ENCODE measurements around the gene IGDCC3.
A peak's percentile ranks its signal among the peaks of the same experiment; 100 is the strongest.

The IGDCC3 gene

GRCh38 chr15:65386886-65387285 lies 9.1 kb upstream of the IGDCC3 start:
- no peak for DNase-seq (ENCODE audit: low spot score)

DNA sequence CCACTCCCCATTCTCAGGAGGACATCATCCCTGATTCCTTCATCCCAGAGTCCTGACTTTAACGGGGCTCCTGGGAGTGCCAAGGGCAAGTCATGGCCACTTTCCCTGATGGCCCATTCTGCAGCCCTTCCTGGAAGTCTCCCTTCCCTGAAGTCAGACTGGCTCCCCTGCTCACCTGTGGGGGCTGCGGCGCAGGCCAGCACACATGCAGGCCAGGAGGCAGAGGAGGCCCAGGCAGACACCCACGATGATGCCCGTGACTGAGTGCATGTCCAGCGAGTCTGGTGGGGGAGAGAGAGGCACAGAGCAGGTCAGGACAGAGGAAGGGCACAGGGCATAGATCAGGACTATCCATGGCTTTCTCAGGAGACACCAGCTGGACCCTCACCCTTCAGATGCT lies 8.6 kb upstream of the IGDCC3 start:
- no peak for DNase-seq (ENCODE audit: low spot score)

DNA sequence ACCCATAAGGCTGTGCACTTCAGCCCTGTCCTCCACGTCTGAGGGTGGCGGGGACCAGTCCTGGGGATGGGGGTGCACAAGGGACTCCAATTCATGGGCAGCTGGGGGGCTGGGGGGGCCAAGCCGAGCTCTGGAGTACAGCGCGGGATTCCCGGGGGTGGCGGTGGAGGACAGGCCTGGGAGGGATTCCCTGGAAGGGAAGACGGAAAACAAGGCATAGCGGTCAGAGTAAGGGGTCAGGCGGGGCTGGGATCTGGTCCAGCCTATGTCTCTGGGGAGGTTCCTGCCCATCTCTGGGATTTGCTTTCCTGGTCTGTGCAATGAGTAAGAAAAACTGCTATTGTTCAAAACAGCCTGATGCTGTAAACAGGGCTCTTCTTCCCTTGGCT lies 8.1 kb upstream of the IGDCC3 start:
- no peak for DNase-seq (ENCODE audit: low spot score)

DNA sequence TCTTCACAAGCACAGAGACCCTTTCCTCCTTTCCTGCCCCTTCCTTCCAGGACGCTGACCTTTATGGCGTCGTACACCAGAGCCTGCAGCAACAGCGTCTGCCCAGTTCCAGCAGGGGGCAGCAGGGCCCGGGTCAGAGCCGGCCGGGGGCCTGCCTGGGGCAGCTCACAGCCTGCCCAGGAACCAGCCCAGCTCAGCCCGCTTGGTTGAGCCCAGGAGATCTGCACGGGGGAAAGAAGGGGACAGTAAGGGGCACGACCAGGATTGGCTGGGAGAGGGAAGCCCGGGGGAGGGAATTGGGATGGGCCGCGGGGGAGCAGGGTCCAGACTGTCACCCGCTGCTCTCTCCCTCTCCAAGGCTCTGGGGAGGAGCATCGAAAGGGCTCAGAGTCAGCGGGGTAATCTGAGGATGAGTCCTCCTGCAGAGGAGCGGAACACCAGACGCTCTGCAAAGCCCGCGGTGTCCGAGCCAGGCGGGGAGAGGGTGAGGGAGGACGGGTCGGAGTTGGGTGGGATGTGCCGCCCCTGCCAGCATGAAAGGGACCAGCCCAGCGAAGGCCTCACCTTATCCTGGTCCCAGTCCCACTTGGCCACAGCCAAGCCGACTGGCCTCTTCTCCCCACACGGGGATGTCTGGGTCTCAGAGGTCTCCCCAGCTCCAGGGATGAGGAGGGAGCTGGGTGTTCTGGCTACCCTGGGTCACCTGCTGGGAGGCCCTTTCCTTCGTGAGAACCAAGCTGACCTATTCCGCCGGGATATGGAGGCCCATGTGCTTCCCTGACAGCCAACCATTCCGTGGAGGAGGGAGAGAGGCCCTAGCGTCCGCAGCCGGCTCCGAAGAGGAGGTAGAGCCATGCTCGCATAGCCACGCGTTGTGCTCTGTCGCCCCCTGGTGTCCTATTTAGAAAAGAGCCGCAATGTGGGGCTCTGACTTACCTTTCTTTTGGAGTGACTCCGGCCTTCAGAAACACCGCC lies 7.4 kb upstream of the IGDCC3 start:
- DNase-seq (ENCODE audit: low spot score) = peak; percentile 90

DNA sequence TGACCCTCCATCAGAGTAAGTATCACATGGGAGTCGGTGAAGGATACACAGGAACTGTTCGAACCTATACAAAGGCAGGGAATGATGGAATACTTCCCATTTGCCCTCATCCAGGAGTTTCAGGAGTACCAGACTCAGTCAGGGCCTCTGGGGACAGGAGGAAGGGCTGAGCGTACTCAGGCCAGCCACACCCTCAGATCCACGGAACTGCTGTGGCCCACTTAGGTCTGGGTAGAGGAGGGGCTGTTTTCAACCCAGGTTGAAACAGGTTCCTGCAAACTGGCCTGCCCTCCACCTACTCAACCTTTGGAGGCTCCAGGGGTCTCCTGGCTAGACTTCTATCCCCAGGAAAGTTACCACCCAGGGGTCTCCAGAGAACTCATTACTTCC lies 6.7 kb upstream of the IGDCC3 start:
- no peak for DNase-seq (ENCODE audit: low spot score)

DNA sequence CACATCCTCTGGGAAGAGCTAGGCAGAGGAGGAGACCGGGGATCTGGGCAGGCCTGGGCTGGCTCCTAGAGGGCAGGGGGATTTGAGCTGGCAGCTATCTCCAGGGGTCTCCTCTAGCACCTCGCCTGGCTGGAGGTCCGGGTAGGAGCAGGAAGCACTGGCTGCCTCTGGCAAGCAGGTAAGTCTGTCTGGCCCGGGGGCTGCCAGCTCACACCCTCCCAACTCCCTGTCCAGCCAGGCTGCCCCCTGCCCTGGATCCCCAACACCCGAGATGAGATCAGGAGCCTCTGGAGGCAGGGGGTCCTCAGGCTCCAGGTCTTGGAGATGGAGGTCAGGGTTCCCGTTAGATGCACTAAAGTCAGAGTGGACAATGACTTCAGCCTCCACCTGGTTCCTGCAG lies 6.2 kb upstream of the IGDCC3 start:
- no peak for DNase-seq (ENCODE audit: low spot score)

DNA sequence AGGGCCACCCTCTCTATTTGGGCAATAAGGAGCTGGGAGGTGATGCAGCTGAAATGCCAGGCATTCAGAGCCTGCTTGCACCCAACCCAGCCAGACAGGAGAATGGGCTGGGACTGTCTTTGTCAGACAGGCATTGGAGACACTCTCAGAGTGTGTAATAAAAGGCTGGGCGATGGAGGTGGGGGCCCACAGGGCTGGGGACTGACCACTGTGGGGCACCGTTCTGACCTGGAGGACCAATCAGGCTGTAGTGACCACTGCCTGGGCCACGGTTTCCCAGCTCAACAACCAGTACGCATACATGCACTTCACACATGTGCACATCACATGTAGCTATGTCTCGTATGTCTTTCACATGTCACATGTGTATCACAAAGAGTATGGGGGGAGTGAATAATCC lies 5.7 kb upstream of the IGDCC3 start:
- no peak for DNase-seq (ENCODE audit: low spot score)

DNA sequence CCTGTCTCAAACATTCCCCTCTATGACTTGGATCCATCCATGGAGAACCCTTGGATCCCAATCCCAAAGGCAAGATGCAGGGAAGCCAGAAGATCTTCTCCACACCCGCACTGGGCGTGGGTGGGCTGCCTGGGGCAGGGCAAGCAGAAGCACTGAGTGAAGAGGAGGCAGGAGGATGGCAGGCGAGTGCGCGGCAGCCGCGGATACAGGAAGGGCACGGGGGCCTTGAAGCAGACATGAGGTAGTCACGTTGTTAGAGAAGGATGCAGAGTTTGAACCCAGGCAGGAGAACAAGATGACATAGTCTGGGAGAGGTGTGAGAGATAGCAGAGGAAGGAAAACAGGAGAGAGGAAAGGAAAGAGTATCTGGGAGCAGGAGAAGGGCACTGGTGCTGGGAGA lies 5.1 kb upstream of the IGDCC3 start:
- no peak for DNase-seq (ENCODE audit: low spot score)

DNA sequence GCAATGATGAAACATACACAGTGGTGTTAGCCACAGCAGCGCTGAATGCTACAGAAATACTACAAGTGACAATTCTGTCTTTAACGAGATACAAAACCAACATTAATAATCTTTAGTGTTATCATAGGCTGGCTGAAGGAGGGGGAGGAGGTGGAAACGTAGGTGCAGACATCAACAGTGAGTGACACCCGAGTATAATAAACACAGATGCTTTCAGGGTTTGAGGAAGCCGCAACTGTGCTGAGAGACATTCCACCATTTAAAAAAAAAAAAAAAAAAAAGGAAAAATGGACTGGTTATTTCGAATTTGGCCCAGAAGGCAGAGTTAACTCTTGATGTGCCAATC lies 4.3 kb upstream of the IGDCC3 start:
- DNase-seq (ENCODE audit: low spot score) = no peak

DNA sequence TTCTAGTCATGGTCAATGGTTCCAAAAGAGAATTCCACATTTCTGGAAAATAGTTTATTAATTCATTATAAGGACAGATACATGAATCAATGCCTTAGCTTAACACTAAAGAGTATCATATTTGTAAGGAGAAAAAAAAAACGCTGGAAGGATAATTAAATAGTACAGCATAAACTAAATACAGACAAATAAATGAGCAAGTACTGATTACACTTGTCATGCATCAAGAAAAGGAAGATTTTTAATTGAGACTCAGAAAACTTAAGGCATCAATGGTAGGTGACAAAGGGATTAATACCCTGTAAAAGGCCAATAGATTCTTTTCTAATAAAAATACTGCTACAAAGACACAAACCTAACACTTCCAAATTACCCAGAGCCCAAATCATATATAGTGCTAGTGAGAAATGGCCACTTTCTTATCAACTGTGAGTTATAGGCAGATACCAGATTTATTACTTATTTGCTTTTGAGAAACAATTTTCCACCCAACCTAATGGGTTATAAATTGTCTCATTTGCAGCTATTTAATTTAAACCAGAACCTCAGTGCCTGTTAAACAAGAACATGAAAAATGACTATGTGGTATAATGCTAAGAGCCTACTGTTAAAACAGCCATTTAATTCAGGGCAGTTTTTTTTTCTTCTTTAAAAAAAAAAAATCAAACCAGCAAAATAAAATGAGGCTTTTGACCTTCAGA lies 3.8 kb upstream of the IGDCC3 start:
- no peak for DNase-seq (ENCODE audit: low spot score)

- DNase-seq (ENCODE audit: low spot score) = no peak
These were observed 2.2 kb upstream of the IGDCC3 start for GRCh38 chr15:65379986-65380385.

DNA sequence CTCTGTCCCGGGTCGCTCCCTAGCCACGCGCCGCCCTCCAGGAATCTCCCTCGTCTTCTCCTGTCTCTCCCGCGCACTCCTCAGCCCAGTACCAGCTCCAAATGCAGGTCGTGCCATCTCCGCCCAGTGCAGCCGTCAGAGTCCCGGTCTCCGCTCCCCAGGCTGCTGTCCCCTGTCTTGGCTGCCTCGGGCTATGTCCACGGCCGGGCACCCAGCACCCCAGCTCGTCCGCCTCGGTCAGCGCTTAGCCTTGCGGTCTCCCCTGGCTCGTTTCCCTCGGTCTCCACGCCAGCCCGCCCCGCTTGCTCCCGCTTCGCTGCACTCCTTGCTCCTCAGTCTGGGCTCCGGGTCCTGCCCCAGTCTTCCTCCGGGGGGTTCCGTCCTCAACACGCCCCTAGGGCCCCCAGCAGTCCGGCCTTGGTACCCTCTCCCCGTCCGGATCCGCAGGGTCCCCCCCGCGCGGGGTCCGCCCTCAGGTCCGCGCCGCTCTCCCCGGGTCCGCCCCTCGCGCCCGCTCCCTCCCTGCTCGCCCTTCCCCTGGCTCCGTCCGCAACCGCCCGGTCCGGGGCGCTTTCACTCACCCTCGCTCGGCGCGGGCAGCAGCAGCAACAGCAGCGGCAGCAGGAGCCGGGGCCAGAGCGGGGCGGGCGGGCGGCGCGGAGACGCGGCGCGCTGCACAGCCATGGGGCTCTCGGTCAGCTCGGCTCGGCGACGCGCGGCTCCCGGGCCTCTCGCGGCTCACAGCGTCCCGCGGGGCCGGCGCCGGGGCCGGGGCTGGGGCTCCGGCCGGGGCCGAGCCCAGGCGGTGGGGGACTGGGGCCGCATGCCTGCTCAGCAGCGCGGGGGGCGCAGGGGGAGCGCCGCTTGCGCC lies 462 bp downstream of the IGDCC3 start:
- no peak for DNase-seq (ENCODE audit: low spot score)

- no peak for DNase-seq (ENCODE audit: low spot score)
These were observed 1.1 kb downstream of the IGDCC3 start for GRCh38 chr15:65376767-65377104.

DNA sequence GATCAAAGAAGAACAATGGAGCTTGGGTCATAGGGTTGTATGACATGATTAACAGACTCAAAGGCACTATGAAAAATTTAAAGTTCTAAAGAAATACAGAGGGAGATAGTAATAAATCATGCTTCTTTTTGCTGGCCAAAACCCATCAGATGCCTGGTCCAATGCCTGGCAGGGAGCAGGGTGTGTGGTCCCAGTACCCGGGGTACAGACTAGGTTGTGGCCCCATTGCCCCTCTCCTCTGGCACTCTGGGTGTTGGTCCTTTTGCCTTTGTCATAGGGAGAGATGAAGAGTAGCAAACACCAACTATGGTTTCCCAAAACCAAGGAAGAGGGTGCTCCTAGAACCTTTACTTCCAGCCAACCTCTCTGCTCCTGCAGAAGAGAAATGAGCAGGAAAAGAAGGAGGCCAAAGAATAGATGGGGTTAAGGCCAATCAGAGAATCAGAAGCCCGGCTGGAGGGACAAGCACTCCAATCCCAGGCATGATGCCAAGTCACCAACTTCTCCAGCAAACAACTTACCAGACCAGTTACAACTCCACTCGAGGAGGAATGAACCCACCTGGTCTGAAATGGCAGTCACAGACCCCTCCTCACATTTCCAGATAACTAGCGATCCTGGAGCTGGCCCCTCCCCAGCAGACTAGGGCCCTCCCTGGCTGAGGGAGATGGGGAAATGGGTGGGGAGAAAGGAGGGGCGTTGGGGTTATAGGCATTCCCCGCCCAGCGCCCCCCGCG lies 1.8 kb downstream of the IGDCC3 start:
- DNase-seq (ENCODE audit: low spot score) = no peak

- DNase-seq (ENCODE audit: low spot score) = no peak
These were observed 2.9 kb downstream of the IGDCC3 start for GRCh38 chr15:65374821-65375401.

DNA sequence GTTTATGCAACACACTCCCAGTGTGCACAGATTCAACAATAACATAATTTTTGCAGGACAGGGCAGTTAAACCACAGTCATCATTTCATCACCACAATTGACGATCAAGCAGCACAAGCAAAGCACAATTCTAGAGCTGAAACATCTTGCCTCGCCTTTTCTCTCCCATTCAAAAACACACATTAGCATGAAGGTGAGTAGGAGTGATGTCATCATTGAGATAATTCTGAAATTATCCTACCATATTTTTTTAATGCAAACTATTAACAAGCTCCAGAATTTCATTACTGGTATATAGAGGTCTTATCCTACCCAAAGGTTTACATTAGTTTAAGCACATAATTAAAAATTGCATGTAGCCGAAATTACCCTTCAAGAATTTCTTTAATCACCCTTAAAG lies 3.5 kb downstream of the IGDCC3 start:
- DNase-seq (ENCODE audit: low spot score) = no peak

- no peak for DNase-seq (ENCODE audit: low spot score)
These were observed 4.6 kb downstream of the IGDCC3 start for GRCh38 chr15:65373163-65373651.

DNA sequence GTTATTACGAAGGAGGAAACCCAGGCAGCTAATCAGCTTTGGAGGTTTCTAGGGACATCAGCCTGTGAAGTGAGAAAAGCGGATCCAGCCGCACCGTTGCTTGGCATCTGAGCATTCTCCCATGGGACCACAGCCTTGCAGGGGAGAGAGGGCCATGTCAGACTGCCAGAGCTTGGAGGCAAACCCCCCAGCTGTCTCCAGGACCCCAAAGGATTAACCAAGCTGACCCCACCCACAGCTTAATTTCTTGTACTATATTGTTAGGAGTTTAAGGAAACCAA lies 5.1 kb downstream of the IGDCC3 start:
- DNase-seq (ENCODE audit: low spot score) = no peak

DNA sequence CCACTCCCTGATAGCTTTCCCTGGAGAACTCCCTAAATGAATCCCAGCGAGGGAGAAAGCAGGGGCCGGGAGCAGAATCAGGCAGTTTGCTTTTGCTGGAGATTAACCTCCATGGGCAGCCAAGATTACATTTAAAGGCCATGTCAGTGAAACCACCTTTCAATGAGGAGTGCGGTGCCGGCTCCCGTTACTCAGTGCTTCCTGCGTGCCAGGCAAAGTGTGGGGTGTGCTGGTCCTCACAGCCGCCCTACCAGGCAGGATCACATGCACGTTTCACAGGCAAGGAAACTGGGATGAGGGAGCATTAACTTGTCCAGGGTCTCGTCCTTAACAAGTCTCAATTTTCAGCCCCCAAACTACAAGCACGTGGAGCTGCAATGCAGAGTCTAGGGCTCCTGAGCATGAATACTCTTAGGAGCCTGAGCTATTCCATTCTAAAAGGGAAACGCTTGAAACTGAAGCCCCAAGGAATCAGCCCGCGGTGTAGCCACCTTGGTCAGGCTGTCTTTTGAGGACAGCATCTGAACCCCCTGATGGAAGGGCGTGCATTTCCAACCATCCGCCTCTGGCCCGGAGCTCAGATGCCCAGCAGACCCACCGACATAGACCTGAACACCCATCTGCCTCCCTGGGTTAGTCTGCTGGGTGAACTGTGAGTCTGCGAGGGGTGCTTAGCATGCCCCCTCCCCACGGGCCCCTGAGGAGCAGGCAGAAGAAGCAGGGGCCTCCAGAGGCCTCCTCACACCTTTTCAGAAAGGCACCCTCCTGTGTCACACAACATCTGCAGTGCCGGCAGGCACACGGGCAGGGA lies 5.6 kb downstream of the IGDCC3 start:
- DNase-seq (ENCODE audit: low spot score) = no peak

GRCh38 chr15:65370885-65371284 lies 6.9 kb downstream of the IGDCC3 start:
- no peak for DNase-seq (ENCODE audit: low spot score)

GRCh38 chr15:65369651-65370050 lies 8.2 kb downstream of the IGDCC3 start:
- no peak for DNase-seq (ENCODE audit: low spot score)

All from activated CD4-positive, alpha-beta T cell treated with anti-CD3 and anti-CD28 coated beads, Interleukin-2, Interleukin-4, amounts not matched to agents 100 ng/mL and 50 ng/mL, durations not matched to agents 16 hours and 8 hours (primary cell).